Body of pancreas (tissue), 4 donors: ENCODE results near the gene CAV1. TPM values are rescaled to one million over a fixed set of nuclear protein-coding genes. Genes with fewer than 3 reads are reported as not detected.

Experiments
- ATAC-seq: fragments of 150-250 bp; one replicate; pipeline ENCODE4 v1.9.1; 2016
- DNase-seq, 4 donors: peaks; one replicate each; pipeline ENCODE4 v3.0.0-alpha.2; 2019
- H3K27ac ChIP-seq, 4 donors: fragments of 200-600 bp; sonication (generic); 1 replicate in 3 of 4; 2 replicates in 1 of 4; pipeline versions ENCODE4 v1.5.1 to v1.6.1; 2016 to 2019; ENCODE audit warnings: mild to moderate bottlenecking in 1 of 4, mixed read lengths in 1 of 4, moderate library complexity in 1 of 4
- H3K27me3 ChIP-seq, 2 donors: fragments of 200-600 bp; sonication (generic); one replicate each; pipeline ENCODE4 v1.6.0; 2016; ENCODE audit warnings: mild to moderate bottlenecking in 1 of 2
- H3K36me3 ChIP-seq, 2 donors: fragments of 200-600 bp; sonication (generic); replicated peaks in 1 of 2; 2 replicates each; pipeline ENCODE4 v1.5.1; 2016; ENCODE audit warnings: low read depth in 2 of 2; ENCODE audit not compliant: insufficient read depth in 1 of 2
- H3K4me1 ChIP-seq: fragments of 200-600 bp; sonication (generic); one replicate; pipeline ENCODE4 v1.6.0; 2016
- H3K4me3 ChIP-seq, 2 donors: fragments of 200-600 bp; sonication (generic); 1 replicate in 1 of 2; 2 replicates in 1 of 2; pipeline ENCODE4 v1.5.1; 2016 to 2019
- H3K9me3 ChIP-seq, 3 donors: fragments of 200-600 bp; sonication (generic); 1 replicate in 2 of 3; 2 replicates in 1 of 3; pipeline ENCODE4 v1.5.1; 2016
- POLR2A ChIP-seq, 3 donors: fragments of 450-650 bp; IDR thresholded peaks; one replicate each; pipeline ENCODE4 v1.6.1; 2016; ENCODE audit warnings: antibody characterized with exemption in 3 of 3, mild to moderate bottlenecking in 2 of 3
- WGBS, 2 donors: methylation state at CpG; one replicate each; pipeline ENCODE4 v1.1.5; 2017; 5-methylcytosine and 5-hydroxymethylcytosine counted together
- intact Hi-C: fragments of 100-400 bp; cut with DNase I; formaldehyde crosslinking; loops from one replicate; pipeline ENCODE4 v1.15.1; 2023
- total RNA-seq, 2 donors: library from RNA; depleted of rRNA; stranded (reverse); fragments of >200 nt; gene quantifications; one replicate each; pipeline ENCODE4 v1.1.0, GENCODE V29; 2016
- TF ChIP-seq, protein P1 (sequence below), 7 experiments: fragments of 450-650 bp in 4 of 7; fragments of 200-600 bp in 3 of 7; sonication (generic) in 3 of 7; IDR thresholded peaks; one replicate each; pipeline ENCODE4 v1.5.1; 2016 to 2019; ENCODE audit warnings: antibody characterized with exemption in 7 of 7

The CAV1 gene
- total RNA-seq, 2 donors from 2014 or later, result 28.5 to 32.6 TPM

DNA sequence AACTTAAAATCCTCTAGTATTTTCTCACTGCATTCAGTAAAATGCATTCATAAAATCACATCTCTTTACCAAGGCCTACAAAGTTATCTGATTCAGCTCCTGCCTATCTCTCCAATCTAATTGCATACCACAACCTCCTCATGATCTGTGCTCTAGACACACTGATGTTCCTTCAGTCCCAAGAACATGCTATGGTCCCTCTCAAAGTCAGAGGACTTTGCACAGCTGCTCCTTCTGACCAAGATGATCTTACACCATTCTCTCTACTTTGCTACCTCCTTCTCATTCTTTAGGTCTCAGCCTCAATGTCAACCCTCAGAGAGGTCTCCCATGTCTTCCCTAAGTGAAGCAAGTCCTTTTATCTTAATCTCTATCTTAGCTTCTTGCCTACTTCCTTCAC is 45.5 kb downstream of the CAV1 start:
- no peak overlapping the region for H3K4me3 ChIP-seq
- no peaks in the 10 kb centered on the region for H3K27me3 ChIP-seq
- ATAC-seq (no peak), DNase-seq (no peak)
- H3K36me3 ChIP-seq, result no peaks in the 10 kb centered on the region
- no peak overlapping the region for H3K27ac ChIP-seq
- no peak for TF ChIP-seq POLR2A (IDR thresholded peaks at IDR 0.05)
- TF ChIP-seq, protein P1, sequence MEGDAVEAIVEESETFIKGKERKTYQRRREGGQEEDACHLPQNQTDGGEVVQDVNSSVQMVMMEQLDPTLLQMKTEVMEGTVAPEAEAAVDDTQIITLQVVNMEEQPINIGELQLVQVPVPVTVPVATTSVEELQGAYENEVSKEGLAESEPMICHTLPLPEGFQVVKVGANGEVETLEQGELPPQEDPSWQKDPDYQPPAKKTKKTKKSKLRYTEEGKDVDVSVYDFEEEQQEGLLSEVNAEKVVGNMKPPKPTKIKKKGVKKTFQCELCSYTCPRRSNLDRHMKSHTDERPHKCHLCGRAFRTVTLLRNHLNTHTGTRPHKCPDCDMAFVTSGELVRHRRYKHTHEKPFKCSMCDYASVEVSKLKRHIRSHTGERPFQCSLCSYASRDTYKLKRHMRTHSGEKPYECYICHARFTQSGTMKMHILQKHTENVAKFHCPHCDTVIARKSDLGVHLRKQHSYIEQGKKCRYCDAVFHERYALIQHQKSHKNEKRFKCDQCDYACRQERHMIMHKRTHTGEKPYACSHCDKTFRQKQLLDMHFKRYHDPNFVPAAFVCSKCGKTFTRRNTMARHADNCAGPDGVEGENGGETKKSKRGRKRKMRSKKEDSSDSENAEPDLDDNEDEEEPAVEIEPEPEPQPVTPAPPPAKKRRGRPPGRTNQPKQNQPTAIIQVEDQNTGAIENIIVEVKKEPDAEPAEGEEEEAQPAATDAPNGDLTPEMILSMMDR (IDR thresholded peaks at IDR 0.05), result no peak
- H3K9me3 ChIP-seq, result no peaks in the 10 kb centered on the region
- intact Hi-C loops, result no loop called here
- no peaks in the 10 kb centered on the region for H3K4me1 ChIP-seq

DNA sequence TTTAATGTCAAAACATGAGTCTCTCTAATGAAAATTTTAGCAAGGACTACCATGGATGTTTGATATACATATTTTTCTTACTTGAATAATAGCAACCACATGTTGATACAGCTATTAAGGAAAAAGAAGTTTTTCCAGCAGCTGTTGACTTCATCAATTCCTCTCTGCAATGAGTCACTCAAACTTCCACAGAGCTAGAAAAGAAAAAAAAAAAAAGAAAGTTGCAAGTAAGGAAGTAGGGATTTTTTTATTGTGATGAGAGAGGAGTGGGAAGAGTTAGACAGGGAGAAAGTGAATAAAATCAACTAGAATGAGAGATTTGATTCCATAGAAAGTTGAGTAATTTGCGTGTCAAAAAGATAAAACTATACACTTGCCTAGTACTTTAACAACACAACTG is 46.2 kb downstream of the CAV1 start:
- no peaks in the 10 kb centered on the region for H3K9me3 ChIP-seq
- intact Hi-C loops, result no loop called here
- H3K4me3 ChIP-seq, result no peak overlapping the region
- H3K27me3 ChIP-seq, result no peaks in the 10 kb centered on the region
- H3K4me1 ChIP-seq, result no peaks in the 10 kb centered on the region
- TF ChIP-seq POLR2A (IDR thresholded peaks at IDR 0.05), result no peak
- TF ChIP-seq, protein P1 (IDR thresholded peaks at IDR 0.05), result no peak
- 89 to 91% methylated on average over 1 of the region's 1 CpG for WGBS, 2 donors
- no peaks in the 10 kb centered on the region for H3K36me3 ChIP-seq
- DNase-seq (no peak), ATAC-seq (no peak)
- no peak overlapping the region for H3K27ac ChIP-seq

DNA sequence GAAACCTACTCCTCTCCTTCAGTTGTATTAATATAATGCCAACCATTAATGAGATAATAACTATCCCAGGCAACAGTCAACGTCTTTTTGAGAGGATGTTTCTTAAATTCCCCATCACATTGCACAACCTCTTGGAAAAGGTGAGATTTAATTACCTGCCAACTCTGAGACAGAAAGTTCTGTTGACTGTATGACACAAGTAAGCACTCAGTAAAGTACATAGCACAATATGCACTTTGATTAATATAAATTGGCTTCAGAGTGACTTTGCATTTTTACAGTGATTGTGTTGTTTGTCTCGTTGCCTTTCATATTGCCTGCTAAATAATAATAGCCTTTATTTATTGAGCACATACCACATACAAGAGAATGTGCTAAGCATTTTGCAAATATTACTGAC is 46.7 kb downstream of the CAV1 start:
- Histone ChIP-seq H3K36me3 (no peaks in the 10 kb centered on the region), H3K27me3 (no peaks in the 10 kb centered on the region), H3K4me3 (no peak overlapping the region), H3K4me1 (no peaks in the 10 kb centered on the region), H3K27ac (no peak overlapping the region), H3K9me3 (no peaks in the 10 kb centered on the region)
- WGBS, 2 donors, result 39 to 42% methylated on average over 2 of the region's 2 CpGs
- TF ChIP-seq POLR2A (IDR thresholded peaks at IDR 0.05), result no peak
- TF ChIP-seq, protein P1 (IDR thresholded peaks at IDR 0.05), result no peak
- ATAC-seq, result no peak
- DNase-seq, result no peak
- intact Hi-C loops, result no loop called here

DNA sequence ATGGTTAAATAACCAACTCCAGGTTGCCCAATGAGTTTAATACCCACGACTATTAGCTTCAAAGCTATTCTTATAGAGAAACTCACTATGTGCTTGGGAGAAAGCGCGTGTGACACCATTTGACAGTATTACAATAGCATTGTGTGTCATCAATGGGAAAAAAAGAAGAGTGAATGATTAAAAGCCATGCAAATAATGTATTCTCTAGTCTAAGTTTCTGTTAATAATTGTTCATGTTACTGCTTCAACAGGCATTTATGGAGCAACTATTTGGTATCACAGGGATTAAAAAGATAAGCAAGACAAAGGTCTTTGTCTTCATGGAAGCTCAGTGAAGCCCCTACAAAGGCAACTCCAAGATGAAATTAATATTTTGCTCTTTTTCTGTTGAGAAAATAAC is 47.2 kb downstream of the CAV1 start:
- DNase-seq (no peak), ATAC-seq (no peak)
- H3K27me3 ChIP-seq, result no peaks in the 10 kb centered on the region
- TF ChIP-seq POLR2A (IDR thresholded peaks at IDR 0.05), result no peak
- TF ChIP-seq, protein P1 (IDR thresholded peaks at IDR 0.05), result no peak
- no peak overlapping the region for H3K4me3 ChIP-seq
- WGBS, 2 donors, result 81 to 82% methylated on average over 3 of the region's 3 CpGs
- no peaks in the 10 kb centered on the region for H3K9me3 ChIP-seq
- H3K36me3 ChIP-seq, result no peaks in the 10 kb centered on the region
- intact Hi-C loops, result no loop called here
- no peak overlapping the region for H3K27ac ChIP-seq
- H3K4me1 ChIP-seq, result no peaks in the 10 kb centered on the region

DNA sequence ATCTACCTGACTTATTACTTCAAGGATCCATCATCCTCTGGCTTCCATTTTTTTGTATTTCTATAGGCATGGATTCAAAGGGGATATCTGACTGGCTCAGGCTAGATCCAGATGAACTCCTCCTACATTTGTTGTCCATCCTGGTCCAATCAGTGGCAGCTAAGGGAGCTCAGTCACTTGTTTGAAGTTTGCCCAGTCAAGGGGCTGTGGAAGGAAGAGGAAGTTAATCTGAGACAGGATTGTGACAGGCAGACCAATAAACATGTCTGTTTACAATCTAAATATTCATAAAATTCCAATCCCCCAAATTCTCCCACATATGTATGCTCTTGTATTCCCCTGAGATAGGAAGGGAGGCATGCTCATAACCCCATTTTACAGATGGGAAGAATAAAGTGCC is 48.7 kb downstream of the CAV1 start:
- H3K36me3 ChIP-seq, result no peaks in the 10 kb centered on the region
- H3K4me1 ChIP-seq, result no peaks in the 10 kb centered on the region
- ATAC-seq (no peak), DNase-seq (no peak)
- H3K4me3 ChIP-seq, result no peak overlapping the region
- no peaks in the 10 kb centered on the region for H3K27me3 ChIP-seq
- intact Hi-C loops, result no loop called here
- TF ChIP-seq, protein P1 (IDR thresholded peaks at IDR 0.05), result no peak
- TF ChIP-seq POLR2A (IDR thresholded peaks at IDR 0.05), result no peak
- H3K9me3 ChIP-seq, result no peaks in the 10 kb centered on the region
- no peak overlapping the region for H3K27ac ChIP-seq
